Fibroblast of skin of right quadriceps (primary cell): Measurements from ENCODE around the gene SFT2D1.
"Not testable (repeated sequence)": the region's sequence is repeated elsewhere in the genome, so short reads cannot be mapped to it uniquely, and the experiment has no call there.

Experiments
- DNase-seq: peaks from one replicate; pipeline ENCODE4 v3.0.0-alpha.2; 2013

The SFT2D1 gene

DNA sequence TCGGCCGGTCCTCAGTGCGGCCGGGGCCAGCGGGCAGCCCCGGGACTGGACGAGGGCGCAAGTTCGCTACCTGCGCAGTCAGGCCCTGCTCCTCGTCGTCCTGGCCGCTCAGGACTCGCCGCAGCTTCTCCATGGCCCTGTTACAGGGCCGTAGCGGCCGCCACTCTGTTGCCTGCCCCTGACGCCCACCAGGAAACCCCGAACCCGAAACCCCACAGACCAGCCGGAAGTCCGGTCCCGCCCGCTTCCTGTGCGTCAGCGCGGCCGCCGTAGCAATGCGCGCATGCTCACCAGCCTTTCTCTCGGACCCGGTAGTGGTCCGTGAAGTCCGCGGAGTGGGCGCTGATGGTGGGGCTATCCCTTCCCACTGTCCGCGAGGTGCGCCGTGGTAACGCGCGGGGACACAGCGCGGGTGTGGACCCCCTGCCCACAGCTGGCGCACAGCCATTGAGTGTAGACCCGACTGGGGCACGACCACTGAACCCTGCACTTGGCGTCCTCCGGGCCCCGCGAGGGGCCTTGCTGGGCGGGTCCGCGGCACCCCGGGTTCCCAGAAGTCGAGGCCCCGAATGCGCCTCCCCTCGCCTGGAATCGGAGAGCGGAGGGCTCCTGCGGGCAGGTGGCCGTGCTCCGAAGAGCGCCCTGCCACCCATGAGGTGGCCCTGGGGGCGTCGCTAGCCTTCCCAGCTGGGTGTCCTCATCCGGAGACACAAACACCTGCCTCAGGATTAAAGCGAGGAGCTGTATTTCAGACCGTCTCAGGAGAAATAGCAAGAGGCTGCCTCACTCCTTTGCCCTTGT, at the start of gene SFT2D1:
Gene SFT2D1, minus strand, starts transcription at position 197 of the 801 bp plus-strand sequence. Its CDS starts 64 bp downstream, at position 133.
- peak; percentile 77 for DNase-seq

DNA sequence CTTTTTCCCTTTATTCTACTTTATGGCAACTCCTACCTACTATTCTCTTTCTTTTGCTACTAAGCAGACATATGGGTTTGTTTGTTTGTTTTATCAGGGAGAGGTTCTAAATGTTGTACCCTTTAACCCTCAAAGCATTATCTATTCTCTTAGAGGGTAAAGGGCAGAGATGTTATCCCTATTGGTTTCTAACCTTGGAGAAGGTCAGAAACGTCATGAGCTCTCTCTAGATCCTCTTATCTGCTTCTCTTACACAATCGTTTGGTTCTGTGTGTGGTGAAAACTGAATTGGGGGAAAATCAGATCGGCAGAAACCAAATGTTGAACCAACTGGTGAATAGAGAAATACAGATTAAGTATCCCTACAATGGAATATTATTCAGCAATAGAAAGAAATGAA, 46.8 kb upstream of the SFT2D1 start:
- no peak for DNase-seq

DNA sequence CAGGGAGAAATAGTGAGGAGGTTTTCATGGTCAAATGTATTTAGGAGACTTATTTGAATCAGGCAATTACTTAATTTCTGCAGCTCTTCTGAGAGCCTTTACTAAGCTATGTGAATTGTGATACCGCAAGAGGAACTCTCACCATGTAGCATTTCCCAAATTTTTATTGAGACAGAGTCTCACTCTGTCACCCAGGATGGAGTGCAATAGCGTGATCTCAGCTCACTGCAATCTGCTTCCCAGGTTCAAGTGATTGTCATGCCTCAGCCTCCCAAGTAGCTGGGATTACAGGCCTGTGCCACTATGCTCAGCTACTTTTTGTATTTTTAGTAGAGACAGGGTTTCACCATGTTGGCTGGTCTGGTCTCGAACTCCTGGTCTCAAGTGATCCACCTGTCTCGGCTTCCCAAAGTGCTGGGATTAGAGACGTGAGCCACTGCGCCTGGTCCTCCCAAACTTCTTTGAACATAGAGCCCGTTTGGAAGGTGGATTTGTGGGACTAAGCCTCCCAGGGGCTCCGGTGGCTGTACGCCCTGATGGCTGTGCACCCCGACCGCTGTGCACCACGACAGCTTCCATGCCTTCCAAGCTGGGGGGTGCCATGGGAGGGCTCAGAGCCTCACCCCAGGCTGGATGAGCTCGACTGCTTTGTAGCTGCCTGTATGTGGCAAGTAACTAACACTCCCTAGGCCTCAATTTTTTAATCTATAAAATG, 46.1 kb upstream of the SFT2D1 start:
- DNase-seq, result no peak

DNA sequence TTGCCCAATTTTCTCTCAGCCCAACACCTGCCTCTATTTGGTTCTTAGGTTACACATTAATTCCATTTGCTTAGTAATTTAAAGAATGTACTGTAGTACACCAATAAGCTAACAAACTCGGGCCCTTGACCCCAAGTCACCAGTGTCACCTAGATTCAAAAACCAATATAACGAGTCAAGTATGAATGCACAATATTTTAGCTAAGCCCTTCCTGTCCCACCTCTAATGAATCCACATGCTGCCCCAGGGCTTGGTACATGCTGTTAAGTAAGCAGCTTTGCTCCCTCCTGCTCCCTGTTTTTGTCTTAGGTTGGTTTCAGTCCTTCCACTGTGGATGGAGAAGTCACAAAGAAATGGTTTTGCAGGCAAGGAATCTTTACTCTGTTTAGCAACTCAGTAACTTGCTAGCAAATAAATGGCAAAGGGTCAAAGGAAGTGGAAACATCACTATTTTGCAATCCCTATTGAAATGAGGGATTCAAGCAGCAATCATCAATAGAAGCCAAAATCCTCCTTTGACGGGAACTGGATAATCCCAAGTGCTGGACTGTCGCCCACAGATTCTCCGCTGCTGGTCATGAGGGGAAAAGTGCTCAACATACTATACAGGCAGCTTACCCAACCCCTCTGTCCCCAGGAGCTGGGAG, 45.4 kb upstream of the SFT2D1 start:
- DNase-seq, result no peak

DNA sequence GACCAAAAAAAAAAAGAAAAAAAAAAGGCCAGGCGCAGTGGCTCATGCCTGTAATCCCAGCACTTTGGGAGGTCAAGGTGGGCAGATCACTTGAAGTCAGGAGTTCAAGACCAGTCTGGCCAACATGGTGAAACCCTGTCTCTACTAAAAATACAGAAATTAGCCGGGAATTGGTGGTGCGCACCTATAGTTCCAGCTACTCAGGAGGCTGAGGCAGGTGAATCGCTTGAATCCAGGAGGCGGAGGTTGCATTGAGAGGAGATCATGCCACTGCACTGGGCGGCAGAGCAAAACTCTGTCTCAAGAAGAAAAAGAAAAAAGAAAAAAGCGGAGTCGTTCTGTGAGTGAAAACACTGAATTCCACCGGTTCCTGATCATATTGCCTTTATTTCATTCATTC, 44.8 kb upstream of the SFT2D1 start:
- DNase-seq, result not testable (repeated sequence)

DNA sequence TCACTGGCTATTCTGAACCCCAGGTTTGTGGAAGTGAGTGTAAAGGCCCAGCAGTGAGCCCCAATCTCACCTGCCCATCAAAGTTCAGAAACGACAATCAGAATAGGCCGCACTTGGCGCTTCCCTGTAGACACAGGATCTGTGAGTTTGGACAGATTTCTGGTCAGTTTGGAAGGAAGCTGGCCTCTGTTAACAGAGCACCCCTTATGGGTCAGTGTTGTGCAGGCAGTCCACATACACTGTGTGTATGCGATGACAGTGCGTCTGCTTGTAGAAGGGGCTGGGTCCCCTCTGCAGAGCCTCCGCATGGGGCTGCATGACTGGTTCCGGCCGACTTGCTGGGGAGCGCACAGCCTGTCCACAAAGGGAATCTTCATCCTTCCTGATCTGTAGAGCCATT, 43.8 kb upstream of the SFT2D1 start:
- no peak for DNase-seq

DNA sequence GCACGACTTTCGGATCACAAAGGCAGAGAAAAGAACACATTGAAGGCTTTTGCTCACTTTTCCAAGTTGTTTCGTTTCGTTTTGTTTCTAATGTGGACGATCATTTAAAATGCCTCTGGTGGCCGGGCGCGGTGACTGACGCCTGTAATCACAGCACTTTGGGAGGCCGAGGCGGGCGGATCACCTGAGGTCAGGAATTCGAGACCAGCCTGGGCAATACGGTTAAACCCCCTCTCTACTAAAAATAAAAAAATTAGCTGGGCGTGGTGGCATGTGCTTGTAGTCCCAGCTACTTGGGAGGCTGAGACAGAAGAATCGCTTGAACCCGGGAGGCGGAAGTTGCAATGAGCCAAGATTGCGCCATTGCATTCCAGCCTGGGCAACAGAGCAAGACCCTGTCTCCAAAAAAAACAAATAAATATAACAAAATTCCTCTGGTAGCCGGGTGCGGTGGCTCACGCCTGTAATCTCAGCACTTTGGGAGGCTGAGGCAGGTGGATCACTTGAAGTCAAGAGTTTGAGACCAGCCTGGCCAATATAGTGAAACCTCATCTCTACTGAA, 41.5 kb upstream of the SFT2D1 start:
- not testable (repeated sequence) for DNase-seq

DNA sequence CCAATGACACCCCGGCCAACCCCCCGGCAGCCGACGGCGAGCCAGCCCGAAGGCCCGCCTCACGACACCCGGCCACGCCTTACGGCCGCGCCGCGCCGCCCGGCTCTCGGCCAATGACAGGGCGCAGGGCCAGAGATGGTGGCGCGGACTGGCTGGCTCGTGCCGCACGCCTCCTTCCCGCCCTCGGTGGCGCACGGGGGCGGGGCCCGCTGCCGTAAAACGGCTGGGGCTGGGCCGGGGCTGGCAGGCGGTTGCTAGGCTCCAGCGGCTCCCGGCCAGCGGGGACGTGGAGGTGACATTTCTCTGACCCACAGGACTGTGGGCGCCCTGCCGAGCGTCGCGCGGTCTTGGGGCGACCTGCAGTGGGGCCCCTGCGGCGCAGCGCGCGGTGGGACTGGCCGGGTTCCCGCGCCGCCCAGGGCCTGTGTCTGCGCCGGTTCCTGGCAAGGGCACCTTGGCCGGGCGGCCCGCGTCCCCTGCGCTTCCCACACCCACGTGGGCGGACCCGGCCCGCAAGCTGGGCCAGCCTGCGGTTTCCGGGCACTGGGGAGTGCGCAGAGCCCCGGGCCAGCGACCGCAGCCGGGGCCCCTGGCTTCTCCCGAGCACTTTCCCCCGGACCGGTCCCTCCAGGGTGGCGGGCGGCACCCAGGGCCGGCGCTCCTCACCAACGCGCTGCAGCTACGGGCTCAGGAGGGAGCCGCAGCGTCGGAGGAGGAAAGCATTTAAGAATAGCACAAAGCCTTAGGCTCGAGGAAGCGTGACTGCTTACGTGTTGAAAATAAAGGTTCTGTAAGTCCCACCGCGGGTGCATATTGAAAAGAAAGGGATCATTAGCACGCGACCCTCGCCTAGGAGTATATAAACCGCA, 40.8 kb upstream of the SFT2D1 start, which contains the start of gene MPC1:
Gene MPC1, minus strand, starts transcription at position 8 of the 869 bp plus-strand sequence. CDS start 64 bp downstream, outside the sequence.
- DNase-seq, result peak; percentile 95

DNA sequence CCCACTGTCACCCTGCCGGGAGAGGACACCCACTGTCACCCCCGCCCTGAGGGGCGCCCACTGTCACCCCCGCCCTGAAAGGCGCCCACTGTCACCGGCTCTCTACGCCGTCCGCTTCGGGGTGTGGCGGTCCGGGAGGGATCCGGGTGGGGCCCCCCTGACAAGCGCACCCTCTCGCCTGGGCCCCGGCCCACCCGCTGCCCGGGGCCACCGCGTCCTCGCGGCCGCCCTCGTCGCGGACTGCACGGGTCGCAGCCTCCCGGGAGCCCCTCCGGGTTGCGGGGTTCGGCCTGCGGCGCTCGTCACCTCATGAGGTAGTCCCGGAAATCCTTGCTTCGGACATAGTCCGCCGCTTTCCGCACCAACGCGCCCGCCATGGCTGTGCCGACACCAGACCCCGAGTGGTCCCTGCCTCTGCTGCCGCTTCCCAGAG, 40.2 kb upstream of the SFT2D1 start:
- DNase-seq, result no peak

DNA sequence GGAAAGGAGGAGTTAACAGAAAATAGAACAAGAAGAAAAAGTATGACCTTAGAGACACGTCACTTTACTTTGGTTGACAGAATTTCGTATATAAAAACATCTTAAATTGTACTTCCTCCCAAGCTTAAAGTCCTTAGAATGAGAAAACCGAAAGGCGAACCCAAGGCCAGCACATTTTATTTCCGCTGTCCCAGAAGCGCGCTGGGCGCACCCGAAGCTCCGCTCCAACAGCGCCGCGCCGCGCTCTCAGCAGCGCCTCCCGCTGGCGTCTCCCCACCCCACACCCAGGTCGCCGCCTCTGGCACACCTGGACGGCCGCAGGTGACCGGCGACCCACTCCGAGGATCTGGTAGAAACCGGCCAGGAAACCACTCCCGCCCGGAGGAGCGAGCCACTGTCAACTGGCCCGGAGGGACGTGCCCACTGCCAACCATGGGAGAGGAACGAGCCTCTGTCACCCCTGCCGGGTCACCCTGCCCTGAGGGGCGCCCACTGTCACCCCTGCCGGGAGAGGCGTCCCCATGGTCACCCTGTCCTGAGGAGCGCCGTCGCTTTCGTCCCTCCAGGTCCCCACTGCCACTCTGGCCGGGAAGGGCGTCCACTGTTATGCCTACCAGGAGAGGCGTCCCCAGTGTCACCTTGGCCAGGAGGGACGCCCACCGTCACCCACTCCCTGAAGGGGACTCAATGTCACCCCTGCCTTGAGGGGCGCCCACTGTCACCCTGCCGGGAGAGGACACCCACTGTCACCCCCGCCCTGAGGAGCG, 39.6 kb upstream of the SFT2D1 start:
- DNase-seq, result peak; percentile 32

DNA sequence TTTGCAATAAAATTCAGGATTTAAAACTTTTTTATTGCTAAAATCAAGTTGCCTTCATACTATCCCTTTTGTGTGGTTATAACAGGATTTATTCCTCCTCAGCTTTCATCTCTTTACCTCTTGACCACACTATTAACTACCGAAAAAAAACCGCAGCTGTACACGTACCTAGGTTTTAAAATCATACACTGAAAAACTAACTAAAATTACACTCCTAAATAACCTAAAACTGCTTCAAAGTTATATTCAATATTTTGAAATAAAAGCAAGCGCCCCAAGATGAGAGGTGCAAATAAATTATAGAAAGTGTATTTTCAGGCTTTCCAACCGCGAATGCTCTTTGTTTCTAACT, 39.0 kb upstream of the SFT2D1 start:
- DNase-seq, result no peak

DNA sequence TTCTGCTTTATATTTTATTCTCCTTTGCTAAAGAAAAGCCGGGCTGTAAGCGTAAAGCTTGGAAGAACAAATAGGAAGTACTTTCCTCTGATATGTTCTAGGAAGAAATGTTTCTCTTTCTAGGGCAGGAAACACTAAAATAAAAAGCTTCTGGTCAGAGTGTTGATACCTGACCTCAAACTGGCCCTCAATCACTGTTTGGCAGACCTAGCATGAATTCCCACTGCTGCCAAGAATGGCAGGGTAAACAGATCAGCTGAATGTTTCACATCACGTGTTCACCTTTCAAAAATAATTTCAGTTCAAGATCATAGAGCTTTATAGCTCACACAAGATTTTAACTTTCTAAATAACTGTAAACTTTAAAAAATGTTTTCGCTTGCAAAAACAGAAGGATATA, 37.5 kb upstream of the SFT2D1 start:
- no peak for DNase-seq

DNA sequence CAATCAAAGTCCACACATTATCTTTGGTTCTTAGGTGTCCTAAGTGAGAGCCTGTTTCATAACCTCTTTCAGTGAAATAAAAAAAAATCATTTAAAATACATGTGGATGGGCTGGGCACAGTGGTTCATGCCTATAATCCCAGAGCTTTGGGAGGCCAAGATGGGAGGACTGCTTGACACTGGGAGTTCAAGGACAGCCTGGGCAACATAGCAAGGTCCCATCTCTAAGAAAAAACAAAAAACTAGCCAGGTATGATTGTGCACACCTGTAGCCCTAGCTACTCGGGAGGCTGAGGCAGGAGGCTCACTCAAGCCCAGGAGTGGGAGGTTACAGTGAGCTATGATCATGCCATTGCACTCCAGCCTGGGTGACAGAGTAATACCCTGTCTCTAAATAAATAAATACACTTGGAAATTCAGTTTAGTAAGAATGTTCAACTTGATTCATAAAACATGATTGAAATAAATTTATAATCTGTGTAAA, 36.8 kb upstream of the SFT2D1 start:
- DNase-seq, result no peak

DNA sequence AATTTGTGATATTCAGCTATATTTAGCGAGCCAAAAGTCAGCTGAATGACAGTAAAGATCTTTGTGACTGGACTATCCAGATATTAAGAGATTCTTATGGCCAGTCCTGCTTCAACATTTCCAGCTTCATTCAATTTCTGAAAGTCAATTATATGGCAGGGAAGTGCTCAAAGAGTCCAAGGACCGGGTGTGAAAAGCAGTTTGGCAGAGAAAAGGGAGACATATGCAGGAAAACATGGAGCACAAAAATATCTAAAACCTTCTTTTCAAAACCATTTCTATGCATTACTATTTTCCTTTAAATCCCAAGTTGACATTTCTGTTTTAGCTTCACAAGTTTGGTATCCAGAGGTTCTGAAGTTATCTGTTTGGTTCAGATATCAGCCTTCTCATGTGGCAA, 35.4 kb upstream of the SFT2D1 start:
- no peak for DNase-seq

DNA sequence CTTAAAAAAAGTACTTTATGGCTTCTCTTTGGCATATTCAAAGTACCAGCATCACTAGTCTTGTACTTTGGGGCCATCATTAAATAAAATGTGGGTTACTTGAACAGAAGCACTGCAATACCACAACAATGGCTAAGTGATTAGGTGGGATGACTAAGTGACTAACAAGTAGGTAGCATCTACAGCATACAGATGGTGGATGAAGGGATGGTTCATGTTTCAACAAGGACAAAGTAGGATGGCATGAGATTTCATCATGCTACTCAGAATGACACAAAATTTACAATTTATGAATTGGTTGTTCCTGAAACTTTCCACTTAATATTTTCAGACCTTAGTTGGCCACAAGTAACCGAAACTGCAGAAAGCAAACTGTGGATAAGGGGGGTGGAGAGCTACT, 32.7 kb upstream of the SFT2D1 start:
- no peak for DNase-seq

DNA sequence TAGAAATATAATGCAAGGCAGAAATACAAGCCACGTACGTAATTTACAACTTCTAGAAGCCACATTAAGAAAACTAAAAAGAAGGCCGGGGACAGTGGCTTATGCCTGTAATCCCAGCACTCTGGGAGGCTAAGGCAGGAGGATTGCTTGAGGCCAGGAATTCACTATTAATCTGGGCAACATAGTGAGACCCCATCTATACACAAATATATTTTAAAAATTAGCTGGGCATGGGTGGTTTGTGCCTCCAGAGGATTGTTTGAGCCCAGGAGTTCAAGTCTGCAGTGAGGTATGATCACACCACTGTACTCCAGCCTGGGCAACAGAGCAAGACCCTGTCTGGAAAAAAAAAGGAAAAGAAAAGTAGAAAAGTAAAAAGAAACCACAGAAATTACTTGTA, 28.1 kb upstream of the SFT2D1 start:
- no peak for DNase-seq

DNA sequence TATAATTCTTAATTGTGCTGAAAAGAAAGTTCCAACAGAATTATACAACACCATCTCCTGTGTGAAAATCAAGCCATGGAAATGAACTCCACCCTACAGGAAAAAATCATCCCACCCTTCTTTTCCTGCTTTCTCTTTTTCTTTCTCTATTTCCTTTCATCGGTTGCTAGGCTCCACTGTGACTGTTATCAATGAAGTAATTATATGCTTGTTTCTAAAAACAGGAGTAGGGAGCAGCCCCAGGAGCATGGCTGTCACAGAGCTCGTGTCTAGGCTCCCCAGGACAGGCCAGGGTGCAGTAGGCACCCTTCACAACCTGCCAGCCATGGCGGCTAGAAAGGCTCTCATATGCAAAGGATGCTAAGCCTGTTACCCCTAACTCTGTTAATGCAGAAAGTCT, 27.4 kb upstream of the SFT2D1 start:
- no peak for DNase-seq

DNA sequence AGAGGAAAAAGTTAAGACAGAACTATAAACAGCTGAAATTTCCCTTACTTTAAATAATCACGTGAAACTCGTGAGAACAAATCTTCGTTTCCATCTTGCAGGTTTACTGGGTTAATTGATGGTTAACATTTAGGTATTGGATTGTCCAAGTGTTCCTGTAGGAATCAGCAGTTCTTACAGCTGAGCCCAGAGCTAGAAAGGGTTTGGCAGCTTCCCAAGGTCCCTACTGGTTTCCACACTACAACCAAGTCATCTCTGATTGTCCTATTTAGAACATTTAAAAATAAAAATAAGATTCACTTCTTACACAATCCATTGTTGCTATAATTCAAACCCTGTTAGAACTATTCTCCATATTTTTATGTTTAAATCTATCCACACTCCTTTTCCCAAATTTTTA, 24.6 kb upstream of the SFT2D1 start:
- no peak for DNase-seq

DNA sequence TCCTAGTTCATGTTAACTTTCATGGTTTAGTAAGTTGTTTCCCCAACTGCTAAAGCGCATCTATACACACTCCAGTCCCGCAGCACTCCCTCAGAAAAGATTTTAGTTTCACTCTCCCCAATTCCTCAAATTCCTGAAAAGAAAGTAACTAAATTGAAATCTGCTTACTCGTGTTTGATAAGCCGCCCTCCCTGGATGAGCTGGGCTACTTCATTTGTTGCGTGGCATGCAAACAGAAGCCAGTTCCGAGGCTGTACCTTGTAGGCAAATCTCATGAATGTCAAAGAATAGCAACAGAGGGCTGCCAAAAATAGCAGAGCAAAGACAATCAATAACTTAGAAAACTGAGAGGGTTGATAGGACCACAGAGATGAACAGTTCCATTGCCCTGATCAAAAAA, 23.5 kb upstream of the SFT2D1 start:
- DNase-seq, result no peak

DNA sequence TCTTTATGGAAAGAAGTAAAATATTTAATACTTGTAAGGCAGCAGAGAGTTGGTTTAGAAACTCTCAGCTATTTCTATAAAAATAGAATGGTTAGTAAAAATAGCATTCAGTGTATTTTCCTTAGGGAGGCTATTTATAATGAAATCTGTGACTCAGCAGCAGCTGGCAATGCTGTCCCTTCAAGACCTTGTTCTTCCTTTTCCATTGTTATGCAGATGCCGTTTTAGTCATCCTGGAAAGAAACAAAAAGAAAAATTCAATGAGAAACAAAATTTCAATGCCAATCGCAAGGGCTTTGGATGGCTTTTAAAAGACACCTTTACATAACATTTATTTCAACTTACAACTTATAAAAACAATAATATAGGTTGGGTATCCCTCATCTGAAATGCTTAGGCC, 22.9 kb upstream of the SFT2D1 start:
- DNase-seq, result peak; percentile 32

DNA sequence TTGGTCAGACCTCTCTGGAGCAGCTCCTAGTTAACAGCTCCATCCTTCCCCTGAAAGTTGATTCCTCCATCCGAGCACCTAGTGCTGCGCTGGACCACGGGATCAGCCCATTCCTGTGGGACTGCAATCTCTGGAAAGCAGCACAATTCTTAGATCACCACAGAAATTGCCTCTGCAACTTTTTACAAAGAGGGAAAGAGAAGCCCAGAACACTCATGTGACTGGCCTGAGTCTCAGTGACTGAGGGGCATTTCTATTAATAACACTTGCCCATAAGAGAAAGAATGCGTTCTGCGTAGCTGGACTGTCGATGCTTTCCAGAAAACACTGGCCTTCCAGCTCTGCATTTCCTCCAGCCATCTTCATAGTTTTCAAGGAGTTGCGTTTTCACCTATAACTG, 22.1 kb upstream of the SFT2D1 start:
- no peak for DNase-seq

DNA sequence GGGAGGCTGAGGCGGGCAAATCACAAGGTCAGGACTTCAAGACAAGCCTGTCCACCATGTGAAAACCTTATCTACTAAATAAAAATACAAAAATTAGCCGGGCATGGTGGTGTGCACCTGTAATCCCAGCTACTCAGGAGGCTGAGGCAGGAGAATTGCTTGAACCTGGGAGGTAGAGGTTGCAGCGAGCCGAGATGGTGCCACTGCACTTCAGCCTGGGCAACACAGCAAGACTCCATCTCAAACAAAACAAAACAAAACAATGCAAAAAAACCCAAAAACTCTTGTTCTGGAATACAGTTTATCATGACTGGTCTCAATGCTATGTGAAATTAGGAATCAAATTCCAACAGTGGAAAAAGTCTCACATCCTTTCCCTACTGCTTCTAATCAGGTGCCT, 20.1 kb upstream of the SFT2D1 start:
- DNase-seq, result not testable (repeated sequence)
